Parietal lobe (tissue), 1 donor: ENCODE data around the gene SLC39A12. TPM values are rescaled to one million over a fixed set of nuclear protein-coding genes. Genes with fewer than 3 reads are reported as not detected.

Experiments
- total RNA-seq: library from RNA; depleted of rRNA; stranded (reverse); fragments of >200 nt; gene quantifications from one replicate; pipeline ENCODE4 v1.2.3, GENCODE V29; 2014

Gene SLC39A12
- 2.5 TPM for total RNA-seq

DNA sequence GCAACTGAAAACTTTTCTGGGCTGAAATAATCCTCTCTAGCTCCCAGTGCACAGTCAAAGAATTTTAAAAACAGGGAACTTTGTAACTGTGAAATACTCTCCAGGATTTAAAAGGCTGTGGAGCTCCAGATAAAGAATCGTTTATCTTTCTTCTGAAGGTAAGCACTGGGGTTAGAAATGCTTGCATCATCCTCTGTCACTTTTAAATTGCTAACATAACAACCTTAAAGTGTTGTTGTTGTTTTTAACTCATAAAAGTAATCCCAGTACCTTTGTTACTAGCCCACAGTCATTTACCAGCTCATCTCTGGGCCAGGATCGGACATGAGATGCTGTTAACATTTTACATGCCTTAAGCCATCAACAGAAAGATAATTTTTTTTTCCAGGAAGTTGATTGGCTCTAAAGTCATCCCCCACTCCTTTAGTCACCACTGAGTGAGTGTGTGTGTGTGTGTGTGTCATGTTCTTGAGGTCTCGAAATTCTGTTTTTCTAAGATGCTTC, at the start of gene SLC39A12:
TSS of gene SLC39A12 (plus strand) at position 51 of the 504 bp plus-strand sequence. CDS start 1,359 bp downstream, outside the sequence.

Other genes starting within 250 kb of the SLC39A12 start
- gene TMEM236, start 199.7 kb upstream of the SLC39A12 start, total RNA-seq: not detected
- gene MRC1, start 142.6 kb upstream of the SLC39A12 start, total RNA-seq: 0.63 TPM
- 35.1 TPM for gene CACNB2, start 188.5 kb downstream of the SLC39A12 start, total RNA-seq